ENCODE measurements around the gene C11orf21. TPM values are rescaled to one million over a fixed set of nuclear protein-coding genes. Genes with fewer than 3 reads are reported as not detected.
A peak's percentile ranks its signal among the peaks of the same experiment; 100 is the strongest.

The C11orf21 gene
- total RNA-seq, 1 donor from 2014 or later: not detected

GRCh38 chr11:2325719-2326118 lies 24.0 kb upstream of the C11orf21 start:
- no peaks in the 10 kb centered on the region for H3K27me3 ChIP-seq (ENCODE audit: control insufficient read depth, insufficient read depth, low read length)
- TF ChIP-seq CTCF (IDR thresholded peaks at IDR 0.05; ENCODE audit: insufficient read depth, low read length, severe bottlenecking): no peak
- no peaks in the 10 kb centered on the region for H3K36me3 ChIP-seq (ENCODE audit: control insufficient read depth, insufficient read depth, low read length)
- DNase-seq (ENCODE audit: low read depth) (peak; percentile 74), FAIRE-seq (peak; percentile 96)
- no peak overlapping the region for H3K4me3 ChIP-seq (ENCODE audit: low read depth, low read length)

- TF ChIP-seq CTCF (IDR thresholded peaks at IDR 0.05; ENCODE audit: insufficient read depth, low read length, severe bottlenecking): no peak
- FAIRE-seq (no peak), DNase-seq (ENCODE audit: low read depth) (no peak)
- no peaks in the 10 kb centered on the region for H3K27me3 ChIP-seq (ENCODE audit: control insufficient read depth, insufficient read depth, low read length)
- H3K4me3 ChIP-seq (ENCODE audit: low read depth, low read length): no peak overlapping the region
- no peaks in the 10 kb centered on the region for H3K36me3 ChIP-seq (ENCODE audit: control insufficient read depth, insufficient read depth, low read length)
Measured at GRCh38 chr11:2325123-2325522, 23.4 kb upstream of the C11orf21 start.

GRCh38 chr11:2321311-2321683 lies 19.6 kb upstream of the C11orf21 start:
- Histone ChIP-seq H3K27me3 (ENCODE audit: control insufficient read depth, insufficient read depth, low read length) (no peaks in the 10 kb centered on the region), H3K4me3 (ENCODE audit: low read depth, low read length) (no peak overlapping the region), H3K36me3 (ENCODE audit: control insufficient read depth, insufficient read depth, low read length) (no peaks in the 10 kb centered on the region)
- no peak for DNase-seq (ENCODE audit: low read depth)
- no peak for TF ChIP-seq CTCF (IDR thresholded peaks at IDR 0.05; ENCODE audit: insufficient read depth, low read length, severe bottlenecking)
- FAIRE-seq: peak; percentile 47

GRCh38 chr11:2320568-2321310 lies 19.0 kb upstream of the C11orf21 start:
- no peak for FAIRE-seq
- Histone ChIP-seq H3K4me3 (ENCODE audit: low read depth, low read length) (no peak overlapping the region), H3K27me3 (ENCODE audit: control insufficient read depth, insufficient read depth, low read length) (no peaks in the 10 kb centered on the region), H3K36me3 (ENCODE audit: control insufficient read depth, insufficient read depth, low read length) (no peaks in the 10 kb centered on the region)
- TF ChIP-seq CTCF (IDR thresholded peaks at IDR 0.05; ENCODE audit: insufficient read depth, low read length, severe bottlenecking): no peak
- peak; percentile 20 for DNase-seq (ENCODE audit: low read depth)

GRCh38 chr11:2319791-2320472 lies 18.2 kb upstream of the C11orf21 start:
- H3K36me3 ChIP-seq (ENCODE audit: control insufficient read depth, insufficient read depth, low read length): no peaks in the 10 kb centered on the region
- H3K4me3 ChIP-seq (ENCODE audit: low read depth, low read length): no peak overlapping the region
- FAIRE-seq (peak; percentile 72), DNase-seq (ENCODE audit: low read depth) (no peak)
- H3K27me3 ChIP-seq (ENCODE audit: control insufficient read depth, insufficient read depth, low read length): no peaks in the 10 kb centered on the region
- TF ChIP-seq CTCF (IDR thresholded peaks at IDR 0.05; ENCODE audit: insufficient read depth, low read length, severe bottlenecking): no peak
